ENCODE data around the gene PTPRT.

PTPRT gene

DNA sequence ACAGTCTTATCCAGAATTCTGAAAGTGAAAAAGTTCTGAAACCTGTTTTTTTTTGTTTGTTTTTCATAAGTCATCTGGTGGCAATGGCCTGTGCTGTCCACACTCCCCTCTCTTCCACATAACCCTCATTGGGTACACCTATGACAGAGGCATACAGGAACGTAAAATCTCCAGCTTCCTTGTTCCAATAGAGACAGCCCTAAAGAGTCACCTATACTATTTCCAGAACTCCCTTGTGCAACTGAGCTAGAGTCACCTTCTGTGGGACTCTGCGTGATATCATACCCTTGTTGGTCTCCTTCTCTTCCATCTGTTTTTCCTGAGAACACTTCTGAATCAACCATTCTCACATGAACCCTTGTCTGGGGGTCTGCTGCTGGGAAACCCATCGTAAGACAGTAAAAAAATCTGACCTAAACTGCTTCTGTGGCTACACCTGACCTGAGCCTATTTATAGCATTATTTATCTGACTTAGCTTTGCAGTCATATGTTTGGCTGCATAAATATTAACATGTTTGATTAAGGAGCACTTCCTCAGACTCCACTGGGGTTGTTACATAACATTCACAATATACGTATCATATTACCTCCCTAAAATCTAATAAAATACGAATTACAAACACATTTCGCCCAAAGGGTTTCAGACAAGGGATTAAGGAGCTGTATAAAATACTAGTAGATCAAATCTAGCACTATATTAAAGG, 151.9 kb downstream of the PTPRT start:
- H3K27ac ChIP-seq = no peak overlapping the region
- no peak overlapping the region for H3K4me3 ChIP-seq
- TF ChIP-seq, protein P1, sequence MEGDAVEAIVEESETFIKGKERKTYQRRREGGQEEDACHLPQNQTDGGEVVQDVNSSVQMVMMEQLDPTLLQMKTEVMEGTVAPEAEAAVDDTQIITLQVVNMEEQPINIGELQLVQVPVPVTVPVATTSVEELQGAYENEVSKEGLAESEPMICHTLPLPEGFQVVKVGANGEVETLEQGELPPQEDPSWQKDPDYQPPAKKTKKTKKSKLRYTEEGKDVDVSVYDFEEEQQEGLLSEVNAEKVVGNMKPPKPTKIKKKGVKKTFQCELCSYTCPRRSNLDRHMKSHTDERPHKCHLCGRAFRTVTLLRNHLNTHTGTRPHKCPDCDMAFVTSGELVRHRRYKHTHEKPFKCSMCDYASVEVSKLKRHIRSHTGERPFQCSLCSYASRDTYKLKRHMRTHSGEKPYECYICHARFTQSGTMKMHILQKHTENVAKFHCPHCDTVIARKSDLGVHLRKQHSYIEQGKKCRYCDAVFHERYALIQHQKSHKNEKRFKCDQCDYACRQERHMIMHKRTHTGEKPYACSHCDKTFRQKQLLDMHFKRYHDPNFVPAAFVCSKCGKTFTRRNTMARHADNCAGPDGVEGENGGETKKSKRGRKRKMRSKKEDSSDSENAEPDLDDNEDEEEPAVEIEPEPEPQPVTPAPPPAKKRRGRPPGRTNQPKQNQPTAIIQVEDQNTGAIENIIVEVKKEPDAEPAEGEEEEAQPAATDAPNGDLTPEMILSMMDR (IDR thresholded peaks at IDR 0.05) = no peak
- H3K9me3 ChIP-seq = no peaks in the 10 kb centered on the region
- no peaks in the 10 kb centered on the region for H3K27me3 ChIP-seq
- intact Hi-C loops (cut with DNase I; ENCODE audit: low total_unique reads) = no loop called here
- DNase-seq = no peak
- H3K36me3 ChIP-seq = no peaks in the 10 kb centered on the region
- H3K4me1 ChIP-seq = no peaks in the 10 kb centered on the region

GRCh38 chr20:43034981-43035724, 154.6 kb downstream of the PTPRT start:
- Histone ChIP-seq H3K4me1 (no peaks in the 10 kb centered on the region), H3K36me3 (no peaks in the 10 kb centered on the region), H3K4me3 (no peak overlapping the region), H3K27me3 (no peaks in the 10 kb centered on the region), H3K9me3 (no peaks in the 10 kb centered on the region), H3K27ac (no peak overlapping the region)
- no peak for DNase-seq
- intact Hi-C loops (cut with DNase I; ENCODE audit: low total_unique reads) = no loop called here
- TF ChIP-seq, protein P1 (IDR thresholded peaks at IDR 0.05) = no peak

- H3K4me1 ChIP-seq = no peaks in the 10 kb centered on the region
- H3K36me3 ChIP-seq = no peaks in the 10 kb centered on the region
- DNase-seq = no peak
- H3K27me3 ChIP-seq = no peaks in the 10 kb centered on the region
- H3K27ac ChIP-seq = no peak overlapping the region
- H3K4me3 ChIP-seq = no peak overlapping the region
- TF ChIP-seq, protein P1 (IDR thresholded peaks at IDR 0.05) = no peak
- H3K9me3 ChIP-seq = no peaks in the 10 kb centered on the region
- intact Hi-C loops (cut with DNase I; ENCODE audit: low total_unique reads) = no loop called here
Measured at GRCh38 chr20:43032459-43032858, 157.2 kb downstream of the PTPRT start.

DNA sequence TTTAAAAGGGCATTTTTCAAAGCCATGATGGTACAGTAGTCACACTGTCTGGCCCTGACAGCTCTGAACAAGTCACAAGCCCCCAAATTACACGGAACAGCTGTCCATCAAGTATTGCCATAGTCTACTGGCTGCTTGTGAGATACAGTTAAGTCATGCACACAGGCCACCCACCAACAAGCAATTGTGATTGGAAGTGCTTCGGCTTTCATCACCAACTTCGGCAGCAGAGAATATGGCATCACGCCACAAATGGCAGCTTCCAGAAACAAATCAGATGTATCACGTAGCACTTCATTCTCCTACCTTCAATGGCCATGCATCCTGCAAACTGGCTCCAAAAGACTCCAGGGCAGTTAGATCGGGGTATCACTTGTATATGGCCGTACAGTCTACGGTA, 160.5 kb downstream of the PTPRT start:
- H3K27me3 ChIP-seq = no peaks in the 10 kb centered on the region
- no peaks in the 10 kb centered on the region for H3K9me3 ChIP-seq
- no peak overlapping the region for H3K27ac ChIP-seq
- no peaks in the 10 kb centered on the region for H3K36me3 ChIP-seq
- TF ChIP-seq, protein P1 (IDR thresholded peaks at IDR 0.05) = no peak
- no peak for DNase-seq
- H3K4me3 ChIP-seq = no peak overlapping the region
- intact Hi-C loops (cut with DNase I; ENCODE audit: low total_unique reads) = no loop called here
- H3K4me1 ChIP-seq = no peaks in the 10 kb centered on the region

DNA sequence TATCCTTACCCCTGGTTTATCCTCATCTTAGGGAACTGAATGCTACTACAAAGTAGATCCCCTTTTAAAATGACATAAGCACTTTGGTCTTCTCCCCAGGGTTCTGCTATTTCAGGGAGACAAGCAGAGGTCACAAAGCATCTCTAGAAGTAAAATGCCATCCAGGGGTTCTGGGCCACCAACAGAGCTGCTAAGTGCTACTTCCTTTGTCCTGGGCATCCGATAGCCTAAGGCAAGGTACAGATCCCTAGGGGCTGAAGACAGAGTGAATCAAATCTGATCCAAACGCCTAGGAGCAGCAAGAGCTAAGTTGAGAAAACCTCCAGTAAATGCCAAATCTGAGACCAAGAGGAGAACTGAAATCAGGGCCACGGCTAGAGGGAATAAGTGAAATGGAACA, 161.2 kb downstream of the PTPRT start:
- TF ChIP-seq, protein P1 (IDR thresholded peaks at IDR 0.05) = no peak

More for the DNA sequence above, 161.2 kb downstream of the PTPRT start:
- Histone ChIP-seq H3K9me3 (no peaks in the 10 kb centered on the region), H3K27ac (no peak overlapping the region), H3K4me3 (no peak overlapping the region), H3K36me3 (no peaks in the 10 kb centered on the region), H3K27me3 (no peaks in the 10 kb centered on the region), H3K4me1 (no peaks in the 10 kb centered on the region)
- DNase-seq = no peak
- intact Hi-C loops (cut with DNase I; ENCODE audit: low total_unique reads) = no loop called here
